ENCODE results near the gene RFXANK.

DNA sequence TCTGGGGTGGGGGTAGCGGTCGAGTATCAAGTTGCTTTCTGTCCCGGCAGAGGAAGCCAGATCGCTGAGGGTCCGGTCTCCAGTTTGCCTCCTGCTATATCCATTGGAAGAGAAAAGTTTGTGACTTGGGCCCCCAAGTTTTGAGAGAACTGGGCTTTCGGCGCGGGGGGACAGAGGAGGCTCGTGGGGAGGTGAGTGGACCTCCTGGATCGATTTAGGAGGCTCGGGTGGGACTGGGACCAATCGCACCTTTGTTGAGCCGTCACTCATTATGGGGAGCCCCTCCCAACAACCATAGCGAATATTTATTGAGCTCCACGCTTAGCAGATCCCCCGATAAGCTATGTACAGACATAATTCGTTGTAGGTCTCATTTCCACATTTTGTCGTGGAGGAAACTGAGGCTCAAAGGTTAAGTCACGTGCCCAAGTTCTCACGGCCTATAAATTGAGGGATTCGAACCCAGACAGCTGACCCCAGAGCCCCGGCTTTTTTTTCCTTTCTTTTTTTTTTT lies 909 bp downstream of the RFXANK start:
- no peak for TF ChIP-seq CTCF (conservative IDR thresholded peaks at IDR 0.05 in 1 of 2, IDR thresholded peaks at IDR 0.05 in 1 of 2; ENCODE audit: extremely low read depth in 1 of 2, insufficient read depth in 1 of 2, low read depth in 1 of 2, low read length in 2 of 2)
- no peak for TF ChIP-seq EZH2 (IDR thresholded peaks at IDR 0.05; ENCODE audit: borderline replicate concordance, low read length)
